Hepatocyte (in vitro differentiated cells): ENCODE measurements around the gene NUBP1. TPM values are rescaled to one million over a fixed set of nuclear protein-coding genes. Genes with fewer than 3 reads are reported as not detected.

Experiments used
- DNase-seq: peaks from one replicate; pipeline ENCODE4 v3.0.0-alpha.2; 2016; ENCODE audit warnings: low spot score
- H2AFZ ChIP-seq: fragments of 200-600 bp; sonication (generic); 2 replicates; pipeline ENCODE4 v1.6.0; 2016; ENCODE audit warnings: antibody characterized with exemption, mild to moderate bottlenecking
- H3K27ac ChIP-seq: fragments of 200-600 bp; sonication (generic); 2 replicates; pipeline ENCODE4 v1.5.1; 2016; ENCODE audit warnings: mild to moderate bottlenecking
- H3K27me3 ChIP-seq: fragments of 200-600 bp; sonication (generic); 2 replicates; pipeline ENCODE4 v1.6.1; 2016
- H3K36me3 ChIP-seq: fragments of 200-600 bp; sonication (generic); replicated peaks from 2 replicates; pipeline ENCODE4 v1.5.1; 2016; ENCODE audit warnings: low read depth; ENCODE audit not compliant: insufficient read depth
- H3K4me1 ChIP-seq: fragments of 200-600 bp; sonication (generic); 2 replicates; pipeline ENCODE4 v1.5.1; 2016; ENCODE audit warnings: mild to moderate bottlenecking, moderate library complexity; ENCODE audit not compliant: insufficient read depth
- H3K4me2 ChIP-seq: fragments of 200-600 bp; sonication (generic); 2 replicates; pipeline ENCODE4 v1.6.0; 2016
- H3K4me3 ChIP-seq: fragments of 200-600 bp; sonication (generic); 2 replicates; pipeline ENCODE4 v1.5.1; 2016; ENCODE audit warnings: mild to moderate bottlenecking
- H3K79me2 ChIP-seq: fragments of 200-600 bp; sonication (generic); 2 replicates; pipeline ENCODE4 v1.6.0; 2017; ENCODE audit warnings: mild to moderate bottlenecking
- H3K9me2 ChIP-seq: fragments of 200-600 bp; sonication (generic); replicated peaks from 2 replicates; pipeline ENCODE4 v1.6.0; 2017; ENCODE audit warnings: mild to moderate bottlenecking; ENCODE audit not compliant: insufficient read depth
- H3K9me3 ChIP-seq: fragments of 200-600 bp; sonication (generic); 2 replicates; pipeline ENCODE4 v1.5.1; 2016; ENCODE audit warnings: low read depth, mild to moderate bottlenecking
- H4K20me1 ChIP-seq: fragments of 200-600 bp; sonication (generic); 2 replicates; pipeline ENCODE4 v1.6.0; 2016; ENCODE audit warnings: mild to moderate bottlenecking; ENCODE audit not compliant: insufficient read depth, poor library complexity, severe bottlenecking
- EZH2 ChIP-seq: fragments of 200-600 bp; sonication (generic); IDR thresholded peaks from 2 replicates; pipeline ENCODE4 v1.6.1; 2016; ENCODE audit warnings: antibody characterized with exemption, mild to moderate bottlenecking, borderline replicate concordance
- EZH2phosphoT487 ChIP-seq: fragments of 200-600 bp; sonication (generic); IDR thresholded peaks from one replicate; pipeline ENCODE4 v1.6.1; 2018; ENCODE audit warnings: antibody characterized with exemption, mild to moderate bottlenecking, low read depth, moderate library complexity; ENCODE audit not compliant: unreplicated experiment, severe bottlenecking
- WGBS: methylation state at CpG from one replicate; pipeline ENCODE4 v1.1.6; 2016; ENCODE audit warnings: low lambda C conversion rate; ENCODE audit errors: missing lambda C conversion rate; 5-methylcytosine and 5-hydroxymethylcytosine counted together
- polyA plus RNA-seq: library from polyadenylated mRNA; unstranded; fragments of >200 nt; fragmentation: Nextera tagmentation; extraction: Ambion mirVana; gene quantifications from 2 replicates; pipeline ENCODE4 v1.2.1, GENCODE V29; 2016
- total RNA-seq: library from RNA; depleted of rRNA; stranded (reverse); fragments of >200 nt; gene quantifications from 2 replicates; pipeline ENCODE4 v1.2.3, GENCODE V29; 2014
- TF ChIP-seq, protein P1 (sequence below): fragments of 200-600 bp; sonication (generic); IDR thresholded peaks from 2 replicates; pipeline ENCODE4 v1.5.1; 2016; ENCODE audit warnings: antibody characterized with exemption, mild to moderate bottlenecking; ENCODE audit not compliant: poor library complexity

The NUBP1 gene
- 25.6 and 32.3 TPM in 2 replicates for total RNA-seq
- polyA plus RNA-seq = 31.7 and 38.8 TPM in 2 replicates

DNA sequence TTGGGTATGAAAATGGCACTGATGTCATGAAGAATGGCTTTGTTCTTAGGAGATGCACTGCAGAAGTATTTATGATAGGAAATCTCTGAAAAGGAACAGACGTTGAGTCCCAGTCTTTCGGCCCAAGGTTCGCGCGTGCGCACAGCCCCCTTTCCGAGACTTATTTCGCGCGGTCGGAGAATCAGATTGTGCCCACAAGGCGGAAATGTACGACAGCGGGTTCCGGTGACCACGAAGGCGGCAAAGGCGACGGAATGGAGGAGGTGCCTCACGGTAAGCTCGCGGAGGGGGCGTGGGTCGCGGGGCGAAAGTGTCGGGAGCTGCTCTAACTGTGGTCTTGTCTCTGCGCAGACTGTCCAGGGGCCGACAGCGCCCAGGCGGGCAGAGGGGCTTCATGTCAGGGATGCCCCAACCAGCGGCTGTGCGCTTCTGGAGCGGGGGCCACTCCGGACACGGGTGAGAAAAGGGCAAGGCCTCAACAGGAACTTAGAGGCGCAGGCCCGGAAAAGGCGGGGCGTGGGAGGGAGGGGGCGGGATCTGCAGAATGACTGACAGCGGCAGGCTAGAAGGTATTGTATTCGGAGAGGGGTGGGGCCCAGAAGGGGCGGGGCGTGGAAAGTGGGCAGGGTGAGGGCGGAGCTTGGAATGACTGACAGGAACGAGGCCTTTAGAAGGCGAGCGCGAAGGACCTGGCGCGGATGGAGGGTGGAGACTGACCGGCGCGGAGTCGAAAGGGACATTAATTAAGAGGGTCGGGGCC, at the start of gene NUBP1:
Gene NUBP1, plus strand, starts transcription at position 233 of the 760 bp plus-strand sequence. Its CDS starts 22 bp downstream, at position 255.
- Histone ChIP-seq H3K36me3 (no peaks in the 10 kb centered on the region), H3K9me3 (no peaks in the 10 kb centered on the region), H2AFZ (peak within 1 kb of the TSS; percentile 66), H3K79me2 (no peaks in the 10 kb centered on the region), H4K20me1 (no peaks in the 10 kb centered on the region), H3K9me2 (no peaks in the 10 kb centered on the region), H3K27me3 (no peaks in the 10 kb centered on the region), H3K4me2 (peak within 1 kb of the TSS; percentile 75), H3K4me1 (peaks cover 9% of the 10 kb centered on the region), H3K27ac (peak within 1 kb of the TSS; percentile 98), H3K4me3 (peak within 1 kb of the TSS; percentile 28)
- WGBS = under 1% methylated on average over 41 of the region's 57 CpGs
- DNase-seq = peak; percentile 99
- TF ChIP-seq, protein P1, sequence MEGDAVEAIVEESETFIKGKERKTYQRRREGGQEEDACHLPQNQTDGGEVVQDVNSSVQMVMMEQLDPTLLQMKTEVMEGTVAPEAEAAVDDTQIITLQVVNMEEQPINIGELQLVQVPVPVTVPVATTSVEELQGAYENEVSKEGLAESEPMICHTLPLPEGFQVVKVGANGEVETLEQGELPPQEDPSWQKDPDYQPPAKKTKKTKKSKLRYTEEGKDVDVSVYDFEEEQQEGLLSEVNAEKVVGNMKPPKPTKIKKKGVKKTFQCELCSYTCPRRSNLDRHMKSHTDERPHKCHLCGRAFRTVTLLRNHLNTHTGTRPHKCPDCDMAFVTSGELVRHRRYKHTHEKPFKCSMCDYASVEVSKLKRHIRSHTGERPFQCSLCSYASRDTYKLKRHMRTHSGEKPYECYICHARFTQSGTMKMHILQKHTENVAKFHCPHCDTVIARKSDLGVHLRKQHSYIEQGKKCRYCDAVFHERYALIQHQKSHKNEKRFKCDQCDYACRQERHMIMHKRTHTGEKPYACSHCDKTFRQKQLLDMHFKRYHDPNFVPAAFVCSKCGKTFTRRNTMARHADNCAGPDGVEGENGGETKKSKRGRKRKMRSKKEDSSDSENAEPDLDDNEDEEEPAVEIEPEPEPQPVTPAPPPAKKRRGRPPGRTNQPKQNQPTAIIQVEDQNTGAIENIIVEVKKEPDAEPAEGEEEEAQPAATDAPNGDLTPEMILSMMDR = no peak
- no peak for TF ChIP-seq EZH2
- TF ChIP-seq EZH2phosphoT487 = no peak

DNA sequence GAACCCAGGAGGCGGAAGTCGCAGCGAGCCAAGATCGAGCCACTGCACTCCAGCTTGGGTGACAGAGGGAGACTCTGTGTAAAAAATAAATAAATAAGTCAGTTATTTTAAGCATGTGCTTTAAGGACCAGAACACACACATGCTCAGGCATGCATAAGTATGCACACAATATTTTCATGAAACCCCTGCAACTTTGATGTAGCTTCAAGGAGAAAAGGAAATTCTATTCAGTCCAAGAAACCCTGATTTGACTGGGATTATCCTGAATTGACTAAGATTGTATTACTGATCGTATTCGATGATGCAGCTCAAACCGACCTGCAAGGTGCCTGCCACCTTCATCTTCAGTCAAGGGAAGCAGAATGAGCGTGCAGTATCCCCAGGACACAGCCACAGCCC, 49.8 kb upstream of the NUBP1 start:
- no peaks in the 10 kb centered on the region for H3K9me3 ChIP-seq
- H4K20me1 ChIP-seq = no peaks in the 10 kb centered on the region
- no peaks in the 10 kb centered on the region for H3K9me2 ChIP-seq
- WGBS = 94% methylated on average over 8 of the region's 8 CpGs
- no peak for DNase-seq
- H3K27me3 ChIP-seq = no peaks in the 10 kb centered on the region
- no peak overlapping the region for H3K4me3 ChIP-seq
- H3K79me2 ChIP-seq = no peaks in the 10 kb centered on the region
- no peak overlapping the region for H3K4me2 ChIP-seq
- H3K27ac ChIP-seq = no peak overlapping the region
- no peaks in the 10 kb centered on the region for H3K36me3 ChIP-seq
- TF ChIP-seq EZH2phosphoT487 (no peak), EZH2 (no peak)
- TF ChIP-seq, protein P1 = no peak
- no peaks in the 10 kb centered on the region for H3K4me1 ChIP-seq
- no peak overlapping the region for H2AFZ ChIP-seq

DNA sequence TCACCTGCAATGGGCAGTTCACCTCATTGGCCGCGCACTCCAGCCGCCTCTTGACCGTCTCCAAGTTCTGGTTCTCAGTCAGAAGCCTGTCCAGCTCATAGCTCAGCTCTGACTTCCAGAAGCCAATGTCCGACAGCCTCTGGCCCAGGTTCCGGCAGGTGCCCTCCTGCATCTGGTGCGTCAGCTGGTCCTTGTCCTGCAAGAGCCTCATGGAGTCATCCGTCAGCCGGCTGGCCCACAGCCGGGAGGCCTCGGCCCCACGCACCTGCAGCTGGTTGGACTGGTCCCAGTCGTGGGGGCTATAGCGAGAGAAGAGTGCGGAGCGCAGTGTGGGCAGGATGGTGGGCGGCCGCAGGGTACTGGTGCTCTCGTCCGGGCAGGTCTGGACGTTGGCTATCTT, 49.3 kb upstream of the NUBP1 start:
- H3K27me3 ChIP-seq = no peaks in the 10 kb centered on the region
- WGBS = 94% methylated on average over 21 of the region's 21 CpGs
- no peaks in the 10 kb centered on the region for H3K9me3 ChIP-seq
- TF ChIP-seq EZH2phosphoT487 = no peak
- no peak for TF ChIP-seq EZH2
- TF ChIP-seq, protein P1 = no peak
- DNase-seq = no peak
- H3K4me3 ChIP-seq = no peak overlapping the region
- H2AFZ ChIP-seq = no peak overlapping the region
- H3K9me2 ChIP-seq = no peaks in the 10 kb centered on the region
- no peak overlapping the region for H3K27ac ChIP-seq
- no peaks in the 10 kb centered on the region for H3K36me3 ChIP-seq
- H3K79me2 ChIP-seq = no peaks in the 10 kb centered on the region
- H3K4me2 ChIP-seq = no peak overlapping the region
- H3K4me1 ChIP-seq = no peaks in the 10 kb centered on the region
- no peaks in the 10 kb centered on the region for H4K20me1 ChIP-seq
